H9 (cell line): ENCODE measurements around the gene SFR1. TPM values are rescaled to one million over a fixed set of nuclear protein-coding genes. Genes with fewer than 3 reads are reported as not detected.

ENCODE experiments used
- DNase-seq: peaks from one replicate; pipeline ENCODE4 v3.0.0-alpha.2; 2017
- H2AFZ ChIP-seq: one replicate; pipeline ENCODE4 v1.6.1; 2013; ENCODE audit warnings: mild to moderate bottlenecking, low read length, control low read depth, moderate library complexity
- H2AK5ac ChIP-seq: 2 replicates; pipeline ENCODE4 v1.6.1; 2013; ENCODE audit warnings: low read length, control low read depth, mixed read lengths; ENCODE audit not compliant: insufficient read length
- H2BK120ac ChIP-seq: one replicate; pipeline ENCODE4 v1.6.1; 2013; ENCODE audit warnings: low read depth, mild to moderate bottlenecking, low read length, control low read depth, inconsistent platforms; ENCODE audit not compliant: poor library complexity, severe bottlenecking
- H2BK12ac ChIP-seq: 2 replicates; pipeline ENCODE4 v1.6.1; 2013; ENCODE audit warnings: low read length, control low read depth, mixed read lengths, low read depth; ENCODE audit not compliant: insufficient read length
- H2BK15ac ChIP-seq: 2 replicates; pipeline ENCODE4 v1.6.1; 2013; ENCODE audit warnings: low read depth, low read length, control low read depth
- H2BK20ac ChIP-seq: one replicate; pipeline ENCODE4 v1.6.1; 2013; ENCODE audit warnings: low read depth, mild to moderate bottlenecking, low read length, control low read depth, inconsistent platforms; ENCODE audit not compliant: poor library complexity, severe bottlenecking
- H2BK5ac ChIP-seq: 2 replicates; pipeline ENCODE4 v1.6.1; 2013; ENCODE audit warnings: low read length, control low read depth, mixed read lengths; ENCODE audit not compliant: insufficient read length
- H3K14ac ChIP-seq: 2 replicates; pipeline ENCODE4 v1.6.1; 2013; ENCODE audit warnings: low read length, control low read depth; ENCODE audit not compliant: insufficient read depth
- H3K18ac ChIP-seq: 2 replicates; pipeline ENCODE4 v1.6.1; 2013; ENCODE audit warnings: low read depth, mild to moderate bottlenecking, mixed read lengths, low read length, control low read depth; ENCODE audit not compliant: insufficient read length
- H3K23ac ChIP-seq: 2 replicates; pipeline ENCODE4 v1.6.1; 2013; ENCODE audit warnings: low read length, control low read depth, mixed read lengths, low read depth; ENCODE audit not compliant: insufficient read length
- H3K23me2 ChIP-seq: 2 replicates; pipeline ENCODE4 v1.6.1; 2013; ENCODE audit warnings: low read depth, mild to moderate bottlenecking, mixed read lengths, low read length, control low read depth; ENCODE audit not compliant: insufficient read length, poor library complexity, severe bottlenecking
- H3K27ac ChIP-seq: 2 replicates; pipeline ENCODE4 v1.5.1; 2013; ENCODE audit warnings: low read length, control low read depth, mixed read lengths, low read depth; ENCODE audit not compliant: insufficient read length
- H3K27me3 ChIP-seq: 2 replicates; pipeline ENCODE4 v1.6.1; 2013; ENCODE audit warnings: low read length, control low read depth, inconsistent platforms; ENCODE audit not compliant: insufficient read depth
- H3K4ac ChIP-seq: 2 replicates; pipeline ENCODE4 v1.6.1; 2013; ENCODE audit warnings: low read depth, mild to moderate bottlenecking, control low read depth, inconsistent platforms, low read length, moderate library complexity
- H3K4me1 ChIP-seq: 2 replicates; pipeline ENCODE4 v1.6.1; 2013; ENCODE audit warnings: low read length, control low read depth, inconsistent platforms; ENCODE audit not compliant: insufficient read depth
- H3K4me2 ChIP-seq: 2 replicates; pipeline ENCODE4 v1.6.1; 2013; ENCODE audit warnings: low read length, control low read depth, mixed read lengths; ENCODE audit not compliant: insufficient read length, insufficient read depth
- H3K56ac ChIP-seq: 2 replicates; pipeline ENCODE4 v1.6.1; 2013; ENCODE audit warnings: low read depth, mild to moderate bottlenecking, mixed read lengths, low read length, control low read depth; ENCODE audit not compliant: insufficient read length
- H3K79me1 ChIP-seq: 2 replicates; pipeline ENCODE4 v1.6.1; 2013; ENCODE audit warnings: low read depth, mild to moderate bottlenecking, moderate library complexity, low read length, control low read depth, inconsistent platforms; ENCODE audit not compliant: insufficient read depth, poor library complexity, severe bottlenecking
- H3K79me2 ChIP-seq: 2 replicates; pipeline ENCODE4 v1.6.1; 2013; ENCODE audit warnings: low read length, control low read depth, inconsistent platforms; ENCODE audit not compliant: insufficient read depth
- H3K9ac ChIP-seq: 2 replicates; pipeline ENCODE4 v1.6.1; 2013; ENCODE audit warnings: low read length, control low read depth, mixed read lengths; ENCODE audit not compliant: insufficient read length; ENCODE audit errors: extremely low read depth
- H3K9me3 ChIP-seq: one replicate; pipeline ENCODE4 v1.6.1; 2013; ENCODE audit warnings: low read depth, low read length, inconsistent platforms; ENCODE audit not compliant: control insufficient read depth
- H3T11ph ChIP-seq: one replicate; pipeline ENCODE4 v1.6.1; 2013; ENCODE audit warnings: mild to moderate bottlenecking, low read length, control low read depth, inconsistent platforms
- H4K20me1 ChIP-seq: one replicate; pipeline ENCODE4 v1.6.1; 2013; ENCODE audit not compliant: control insufficient read depth, insufficient read length, insufficient read depth
- H4K5ac ChIP-seq: 2 replicates; pipeline ENCODE4 v1.6.1; 2013; ENCODE audit warnings: low read depth, mild to moderate bottlenecking, mixed read lengths, low read length, control low read depth; ENCODE audit not compliant: insufficient read length
- H4K8ac ChIP-seq: replicated peaks from 2 replicates; pipeline ENCODE4 v1.6.1; 2013; ENCODE audit warnings: low read length, control low read depth, mixed read lengths, low read depth; ENCODE audit not compliant: insufficient read length
- H4K91ac ChIP-seq: 2 replicates; pipeline ENCODE4 v1.6.1; 2013; ENCODE audit warnings: low read depth, mild to moderate bottlenecking, moderate library complexity, mixed read lengths, low read length, control low read depth; ENCODE audit not compliant: insufficient read length
- H3K27ac Mint-ChIP-seq, 3 experiments: 2 replicates in 2 of 3; 3 replicates in 1 of 3; pipeline ENCODE4 v1.8.0; 2020 to 2021; ENCODE audit warnings: mixed read lengths in 3 of 3, mild to moderate bottlenecking in 1 of 3, moderate library complexity in 1 of 3
- H3K27me3 Mint-ChIP-seq: 2 replicates; pipeline ENCODE4 v1.8.0; 2021; ENCODE audit warnings: low read depth, mild to moderate bottlenecking, moderate library complexity, mixed read lengths
- H3K36me3 Mint-ChIP-seq, 3 experiments: 2 replicates in 2 of 3; 3 replicates in 1 of 3; pipeline ENCODE4 v1.8.0; 2020 to 2021; ENCODE audit warnings: low read depth in 3 of 3, mixed read lengths in 3 of 3; ENCODE audit not compliant: insufficient read depth in 1 of 3
- H3K4me1 Mint-ChIP-seq, 2 experiments: 2 replicates each; pipeline ENCODE4 v1.8.0; 2020; ENCODE audit warnings: mixed read lengths in 2 of 2
- H3K4me3 Mint-ChIP-seq, 2 experiments: 2 replicates in 1 of 2; 3 replicates in 1 of 2; pipeline ENCODE4 v1.8.0; 2020 to 2021; ENCODE audit warnings: mild to moderate bottlenecking in 2 of 2, mixed read lengths in 2 of 2, moderate library complexity in 1 of 2
- H3K9me3 Mint-ChIP-seq, 2 experiments: 2 replicates in 1 of 2; 3 replicates in 1 of 2; pipeline ENCODE4 v1.8.0; 2020; ENCODE audit warnings: mild to moderate bottlenecking in 2 of 2, mixed read lengths in 2 of 2, moderate library complexity in 1 of 2
- WGBS: extraction: QIAGEN DNeasy Blood & Tissue Kit; methylation state at CpG from one replicate; pipeline ENCODE4 v1.1.7; 2013; ENCODE audit warnings: missing lambda C conversion rate, low lambda C conversion rate, mixed read lengths; ENCODE audit not compliant: insufficient read length; ENCODE audit errors: extremely low coverage; 5-methylcytosine and 5-hydroxymethylcytosine counted together
- total RNA-seq: library from RNA; stranded (reverse); gene quantifications from 2 replicates; pipeline ENCODE4 v1.2.1, GENCODE V29; 2021
- TF ChIP-seq, protein P1 (sequence below): fragments of 200-600 bp; sonication (generic); conservative IDR thresholded peaks from 3 replicates; pipeline ENCODE4 v1.8.0; 2021; ENCODE audit warnings: antibody characterized with exemption, mild to moderate bottlenecking

The SFR1 gene
- total RNA-seq, 1 experiment from 2014 or later, result 6.5 TPM

DNA sequence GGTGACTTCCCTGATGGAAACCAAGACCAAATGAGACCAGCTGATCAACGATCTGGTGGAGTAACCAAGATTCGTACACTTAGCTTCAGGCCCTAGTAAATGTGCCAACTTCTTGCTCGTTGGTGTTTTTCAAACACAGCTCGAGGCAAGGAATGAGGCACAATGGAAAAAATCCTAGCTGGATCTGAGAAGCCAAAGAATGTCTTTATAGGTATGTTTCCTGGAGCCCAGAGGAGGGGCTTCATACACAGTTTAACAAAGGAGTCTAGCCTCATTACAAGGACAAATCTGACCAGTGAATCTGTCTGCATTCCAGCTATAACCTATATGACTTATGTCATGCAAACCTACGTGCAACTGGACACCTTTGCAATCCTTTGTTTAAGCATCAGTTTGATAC is 40.0 kb upstream of the SFR1 start:
- H3K79me2 ChIP-seq, result no peaks in the 10 kb centered on the region
- no peaks in the 10 kb centered on the region for H3K9me3 Mint-ChIP-seq
- H3K56ac ChIP-seq, result no peak overlapping the region

More for the DNA sequence above, 40.0 kb upstream of the SFR1 start:
- Histone ChIP-seq H2AFZ (no peak overlapping the region), H2BK20ac (no peak overlapping the region), H2BK120ac (no peak overlapping the region), H3K4me1 (no peaks in the 10 kb centered on the region), H4K20me1 (no peaks in the 10 kb centered on the region), H3T11ph (no peak overlapping the region), H3K18ac (no peak overlapping the region), H3K14ac (no peak overlapping the region), H2AK5ac (no peak overlapping the region), H3K79me1 (no peaks in the 10 kb centered on the region), H4K8ac (no peak overlapping the region), H2BK5ac (no peak overlapping the region), H3K9ac (no peak overlapping the region), H4K5ac (no peak overlapping the region), H2BK12ac (no peak overlapping the region), H3K9me3 (no peaks in the 10 kb centered on the region), H4K91ac (no peak overlapping the region), H3K4me2 (no peak overlapping the region), H3K27me3 (no peaks in the 10 kb centered on the region), H2BK15ac (no peak overlapping the region), H3K23me2 (no peaks in the 10 kb centered on the region), H3K23ac (no peak overlapping the region), H3K4ac (no peak overlapping the region), H3K27ac (no peak overlapping the region)
- no peak for DNase-seq
- H3K36me3 Mint-ChIP-seq, result no peaks in the 10 kb centered on the region
- H3K27me3 Mint-ChIP-seq, result no peaks in the 10 kb centered on the region
- WGBS, result no CpG with 5 or more reads among the region's 5 CpGs
- no peak overlapping the region for H3K4me3 Mint-ChIP-seq
- no peak overlapping the region for H3K27ac Mint-ChIP-seq
- TF ChIP-seq, protein P1, sequence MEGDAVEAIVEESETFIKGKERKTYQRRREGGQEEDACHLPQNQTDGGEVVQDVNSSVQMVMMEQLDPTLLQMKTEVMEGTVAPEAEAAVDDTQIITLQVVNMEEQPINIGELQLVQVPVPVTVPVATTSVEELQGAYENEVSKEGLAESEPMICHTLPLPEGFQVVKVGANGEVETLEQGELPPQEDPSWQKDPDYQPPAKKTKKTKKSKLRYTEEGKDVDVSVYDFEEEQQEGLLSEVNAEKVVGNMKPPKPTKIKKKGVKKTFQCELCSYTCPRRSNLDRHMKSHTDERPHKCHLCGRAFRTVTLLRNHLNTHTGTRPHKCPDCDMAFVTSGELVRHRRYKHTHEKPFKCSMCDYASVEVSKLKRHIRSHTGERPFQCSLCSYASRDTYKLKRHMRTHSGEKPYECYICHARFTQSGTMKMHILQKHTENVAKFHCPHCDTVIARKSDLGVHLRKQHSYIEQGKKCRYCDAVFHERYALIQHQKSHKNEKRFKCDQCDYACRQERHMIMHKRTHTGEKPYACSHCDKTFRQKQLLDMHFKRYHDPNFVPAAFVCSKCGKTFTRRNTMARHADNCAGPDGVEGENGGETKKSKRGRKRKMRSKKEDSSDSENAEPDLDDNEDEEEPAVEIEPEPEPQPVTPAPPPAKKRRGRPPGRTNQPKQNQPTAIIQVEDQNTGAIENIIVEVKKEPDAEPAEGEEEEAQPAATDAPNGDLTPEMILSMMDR, result no peak
- peaks cover 27 to 28% of the 10 kb centered on the region in 2 experiments for H3K4me1 Mint-ChIP-seq
